ENCODE results near the gene FGFBP2. TPM values are rescaled to one million over a fixed set of nuclear protein-coding genes. Genes with fewer than 3 reads are reported as not detected.

FGFBP2 gene
- total RNA-seq, 1 experiment from 2014 or later = not detected

DNA sequence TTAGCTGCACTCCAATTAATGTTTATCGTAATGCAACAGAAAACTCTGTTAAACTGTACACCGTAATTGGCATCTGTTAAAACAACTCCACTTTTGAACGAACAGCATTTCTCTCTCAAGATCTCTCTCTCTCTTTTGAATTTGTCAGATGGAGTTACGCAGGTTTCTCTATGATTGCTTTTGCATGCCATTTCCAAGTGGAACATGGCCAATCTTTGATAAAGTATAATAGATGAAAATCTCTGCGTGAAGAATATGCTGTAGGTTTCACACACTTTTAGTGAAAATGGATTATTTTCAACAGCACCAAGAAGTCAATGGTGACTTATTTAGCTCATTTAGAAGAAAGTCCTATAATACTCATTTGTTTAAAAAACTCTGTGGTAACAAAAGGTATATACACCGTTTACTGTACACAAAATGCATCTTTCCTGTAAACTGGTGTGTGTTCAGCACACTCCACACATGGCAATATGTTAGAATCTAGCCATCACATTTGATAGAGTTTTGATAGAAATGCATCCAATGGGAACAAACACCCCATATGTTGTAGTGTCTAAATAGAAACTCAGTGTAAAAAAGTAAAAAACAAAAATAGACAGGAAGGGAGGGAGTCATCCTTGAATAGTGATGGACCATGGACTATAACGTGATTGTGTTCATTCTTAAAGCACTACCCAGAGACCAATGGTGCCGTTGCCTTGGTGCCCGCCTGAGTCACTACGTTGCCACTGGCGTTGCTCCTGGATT, 5.8 kb upstream of the FGFBP2 start:
- DNase-seq (ENCODE audit: low read depth) = no peak

DNA sequence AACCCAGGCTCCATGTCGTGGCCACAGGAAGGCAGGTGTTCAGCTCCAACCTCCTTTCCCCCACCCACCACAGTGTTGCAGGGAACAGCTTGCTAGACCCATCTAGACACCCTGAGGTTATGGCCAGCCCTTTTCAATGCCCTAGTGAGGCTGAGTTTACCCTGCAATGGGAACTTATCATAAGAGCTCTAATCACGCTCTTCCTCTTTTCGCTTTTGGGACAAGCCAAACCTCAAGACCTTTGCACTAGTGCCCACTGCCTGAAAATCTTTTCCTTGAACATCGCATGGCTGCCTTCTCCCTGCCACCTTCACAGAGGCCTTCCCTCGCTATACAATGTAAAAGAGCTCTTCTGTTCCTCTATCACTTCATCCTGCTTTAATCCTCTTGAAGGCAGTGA, 2.4 kb upstream of the FGFBP2 start:
- no peak for DNase-seq (ENCODE audit: low read depth)

GRCh38 chr4:15964159-15964558, 1.2 kb upstream of the FGFBP2 start:
- DNase-seq (ENCODE audit: low read depth) = no peak

- no peak for DNase-seq (ENCODE audit: low read depth)
These were observed 601 bp upstream of the FGFBP2 start for GRCh38 chr4:15963576-15963975.

GRCh38 chr4:15961781-15962510, 1.0 kb downstream of the FGFBP2 start:
- DNase-seq (ENCODE audit: low read depth) = no peak

- DNase-seq (ENCODE audit: low read depth) = no peak
These were observed 4.4 kb downstream of the FGFBP2 start for GRCh38 chr4:15958562-15958961.

DNA sequence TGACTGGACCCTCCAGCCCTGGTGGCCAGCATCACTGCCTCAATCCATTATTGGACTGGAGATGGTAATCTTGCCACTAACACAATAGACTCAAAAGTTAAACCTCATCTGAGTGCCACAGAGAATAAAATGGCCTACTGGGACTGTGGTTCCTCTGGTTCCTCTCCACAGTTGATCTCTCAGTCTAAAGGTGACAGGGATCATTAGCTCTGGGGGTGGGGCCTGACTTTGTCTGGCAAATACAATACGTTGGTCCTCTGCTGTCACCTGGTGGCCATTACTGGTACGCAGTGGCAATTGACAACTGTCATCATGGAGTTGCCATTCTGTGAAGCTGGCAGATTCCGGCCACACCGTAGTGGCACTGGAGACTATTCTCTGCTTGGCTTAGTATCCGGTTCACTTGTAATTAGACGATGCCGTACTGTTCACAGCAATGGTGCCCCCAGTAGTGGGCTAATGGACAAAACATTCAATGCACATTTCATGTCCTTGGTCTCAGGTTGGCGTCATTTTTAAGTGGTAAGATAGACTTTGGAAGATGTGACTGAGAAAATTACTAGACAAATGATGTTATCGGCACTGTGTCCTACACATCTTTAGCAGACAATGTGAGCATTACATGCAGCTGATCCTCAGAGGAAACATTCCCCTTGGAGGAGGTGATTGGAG, 6.7 kb downstream of the FGFBP2 start:
- DNase-seq (ENCODE audit: low read depth) = peak; percentile 74

GRCh38 chr4:15955670-15956069, 7.3 kb downstream of the FGFBP2 start:
- DNase-seq (ENCODE audit: low read depth) = no peak

DNA sequence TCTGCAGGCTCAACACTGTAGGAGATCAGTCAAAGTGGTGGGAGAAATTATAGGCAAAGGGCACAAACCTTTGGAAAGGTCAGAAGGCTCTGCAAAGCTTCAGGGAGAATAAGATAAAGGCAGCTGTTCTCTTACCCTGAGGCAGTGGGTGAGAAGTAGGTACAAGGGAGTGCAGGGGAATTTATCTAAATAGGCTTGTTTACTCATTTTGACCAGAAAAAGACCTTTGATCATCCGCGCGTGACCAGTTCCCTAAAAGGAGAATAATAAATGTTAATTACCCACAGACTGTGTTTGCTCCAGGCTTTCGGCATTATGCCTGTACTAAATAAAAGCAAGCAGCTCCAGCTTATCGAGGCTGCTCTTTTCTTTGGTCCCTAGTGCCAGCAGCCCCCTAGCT, 9.3 kb downstream of the FGFBP2 start:
- no peak for DNase-seq (ENCODE audit: low read depth)

DNA sequence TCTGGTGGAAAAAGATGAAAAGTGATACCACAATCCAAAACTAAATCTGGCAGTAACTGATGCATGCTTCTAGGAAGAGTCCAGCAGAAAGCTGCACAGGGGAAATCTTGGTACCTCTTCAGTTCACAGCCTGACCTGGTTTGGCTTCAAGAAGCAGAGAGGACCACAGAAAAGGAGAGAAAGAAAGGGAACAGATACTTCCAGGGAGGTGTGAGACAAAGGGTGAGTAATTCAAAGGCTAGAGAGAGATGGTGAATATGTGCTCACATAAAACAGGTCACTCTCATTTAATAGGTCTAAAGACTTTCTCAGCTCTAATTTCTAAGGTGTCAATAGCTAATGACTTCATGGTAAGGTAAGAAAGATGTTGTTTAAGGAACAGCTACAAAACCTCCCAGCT, 11.2 kb downstream of the FGFBP2 start:
- no peak for DNase-seq (ENCODE audit: low read depth)

DNA sequence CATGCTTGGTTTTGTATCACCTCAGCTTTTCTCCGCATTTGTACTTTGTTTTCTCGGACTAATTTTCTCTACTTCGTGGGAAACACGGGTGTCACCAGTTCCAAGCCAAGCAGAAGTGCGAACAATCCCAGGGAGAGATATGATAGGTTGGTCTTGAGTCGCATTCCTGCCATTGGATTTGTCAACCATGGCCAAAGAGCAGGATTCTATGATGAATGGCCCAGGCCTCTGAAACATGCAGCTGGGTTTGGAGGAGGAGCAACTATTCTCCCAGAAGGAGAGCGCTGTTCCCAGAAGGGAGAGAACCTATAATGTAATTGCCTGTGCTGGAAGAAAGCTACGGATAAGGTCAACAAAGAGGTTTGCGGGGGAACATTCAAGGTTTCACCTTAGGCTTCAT, 14.1 kb downstream of the FGFBP2 start:
- DNase-seq (ENCODE audit: low read depth) = no peak

DNA sequence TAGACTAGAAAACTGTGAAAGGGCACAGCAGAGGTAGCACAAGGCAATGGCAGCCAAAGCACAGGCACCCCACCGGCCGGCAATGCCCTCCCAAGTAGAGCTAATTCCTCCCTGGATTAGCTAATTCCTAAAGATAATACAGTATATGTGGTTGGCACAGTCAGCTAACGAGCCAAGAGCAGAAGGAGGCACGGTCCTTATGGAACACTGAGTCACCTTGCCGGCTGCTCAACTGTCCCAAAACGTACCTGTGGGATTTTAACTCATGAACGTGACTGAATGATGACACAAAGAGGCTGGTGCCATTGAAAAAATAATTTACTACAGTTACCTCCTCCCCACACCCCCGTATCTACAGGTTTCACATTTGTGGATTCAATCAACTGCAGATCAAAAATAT, 15.3 kb downstream of the FGFBP2 start:
- DNase-seq (ENCODE audit: low read depth) = no peak

DNA sequence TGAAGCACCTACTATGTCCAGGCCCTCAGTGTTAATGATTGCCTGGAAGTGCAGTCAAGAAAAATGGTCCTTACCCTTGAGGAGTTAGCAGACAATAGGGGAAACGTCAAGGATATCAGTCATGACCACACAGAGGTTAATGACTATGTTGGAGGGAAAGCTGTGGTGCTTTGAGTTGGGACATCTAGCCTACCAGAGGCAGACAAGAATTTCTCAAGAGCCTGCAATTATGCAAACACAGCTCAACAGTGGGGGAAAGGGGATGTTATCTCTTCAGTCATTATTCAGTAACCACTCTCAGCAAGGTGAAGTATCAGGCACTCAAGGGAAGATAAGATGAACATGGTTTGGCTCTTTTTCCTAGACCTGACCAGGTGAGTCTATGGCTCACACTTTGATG, 17.5 kb downstream of the FGFBP2 start:
- DNase-seq (ENCODE audit: low read depth) = no peak

- DNase-seq (ENCODE audit: low read depth) = no peak
These were observed 18.1 kb downstream of the FGFBP2 start for GRCh38 chr4:15944895-15945294.

- DNase-seq (ENCODE audit: low read depth) = no peak
These were observed 20.7 kb downstream of the FGFBP2 start for GRCh38 chr4:15942283-15942682.

DNA sequence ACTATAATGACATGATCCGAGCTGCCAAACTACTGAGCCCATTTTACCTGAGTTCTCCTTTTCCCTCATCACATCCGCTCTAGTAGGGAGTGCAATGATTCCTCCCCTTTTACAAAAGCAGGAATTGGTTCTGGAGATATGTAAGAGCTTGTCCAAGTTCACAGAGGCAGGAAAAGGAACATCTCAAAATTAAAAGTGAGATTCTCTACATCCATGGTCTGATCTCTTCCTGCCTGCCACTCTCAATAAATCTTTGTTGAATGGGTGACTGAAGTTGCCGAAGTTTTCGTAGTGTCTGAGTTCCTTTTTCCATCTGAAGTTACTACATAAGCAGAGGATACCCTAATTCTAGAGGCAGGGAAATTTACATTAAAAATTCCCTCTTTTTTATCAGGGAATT, 24.3 kb downstream of the FGFBP2 start, which contains the start of gene FGFBP1:
TSS of gene FGFBP1 (minus strand) at position 101 of the 400 bp plus-strand sequence. CDS start 2,108 bp downstream, outside the sequence.
- no peak for DNase-seq (ENCODE audit: low read depth)

DNA sequence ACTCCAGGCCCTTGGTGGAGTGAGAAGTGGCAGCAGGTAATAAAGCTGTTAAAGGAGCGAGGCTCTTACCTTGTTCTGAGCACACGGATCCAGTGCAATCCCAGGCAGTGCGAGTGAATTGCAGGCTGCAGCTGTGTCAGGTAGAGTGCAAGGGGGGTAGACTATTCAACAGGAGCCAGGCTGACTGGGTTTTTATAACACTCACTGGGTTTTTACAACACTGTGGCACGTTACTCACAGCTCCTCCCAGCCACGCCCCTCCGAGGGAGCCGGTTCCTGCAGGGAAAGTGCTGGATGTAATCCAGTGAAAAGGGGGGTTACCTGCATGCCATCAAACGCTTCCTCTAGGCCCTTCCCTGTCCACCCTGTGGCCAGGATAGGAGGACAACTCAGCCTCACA, 24.8 kb downstream of the FGFBP2 start:
- DNase-seq (ENCODE audit: low read depth) = peak; percentile 33

DNA sequence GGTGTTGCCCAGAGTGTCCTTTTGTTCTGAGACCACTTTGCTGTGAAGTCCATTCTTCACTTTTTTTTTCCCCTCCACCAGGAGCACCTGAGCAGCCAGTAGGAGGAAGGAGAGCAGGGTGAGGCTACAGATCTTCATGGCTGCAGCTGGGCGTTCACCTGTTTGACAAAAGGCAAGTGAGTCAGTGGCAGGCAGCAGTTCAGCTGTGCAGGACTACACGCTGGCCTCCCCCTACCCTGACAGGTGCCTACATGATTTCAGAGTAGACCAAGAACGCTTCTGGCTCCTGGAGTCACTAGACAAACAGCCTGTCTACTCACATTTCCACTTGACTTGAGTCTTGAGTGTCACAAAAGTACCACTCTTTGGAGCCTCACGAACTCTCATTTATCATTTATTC, 26.5 kb downstream of the FGFBP2 start:
- DNase-seq (ENCODE audit: low read depth) = no peak

- DNase-seq (ENCODE audit: low read depth) = no peak
These were observed 27.2 kb downstream of the FGFBP2 start for GRCh38 chr4:15935504-15936402.

GRCh38 chr4:15934259-15934658, 28.7 kb downstream of the FGFBP2 start:
- DNase-seq (ENCODE audit: low read depth) = no peak

- DNase-seq (ENCODE audit: low read depth) = no peak
These were observed 31.3 kb downstream of the FGFBP2 start for GRCh38 chr4:15931451-15932210.

Measured in Daoy (cell line).